Fibroblast of mammary gland (primary cell): ENCODE measurements around the gene PTPRN2.
"Not testable (repeated sequence)": the region's sequence is repeated elsewhere in the genome, so short reads cannot be mapped to it uniquely, and the experiment has no call there.

Experiments
- DNase-seq: peaks from one replicate; pipeline ENCODE4 v3.0.0-alpha.2; 2010; ENCODE audit warnings: low read depth
- H3K4me3 ChIP-seq: 2 replicates; pipeline ENCODE4 v1.5.1; 2011; ENCODE audit warnings: low read depth, mild to moderate bottlenecking, low read length, moderate library complexity; ENCODE audit not compliant: control insufficient read depth
- TF ChIP-seq, protein P1 (sequence below): conservative IDR thresholded peaks from 2 replicates; pipeline ENCODE4 v1.5.1; 2011; ENCODE audit warnings: low read depth, low read length, inconsistent platforms; ENCODE audit not compliant: control insufficient read depth, insufficient read depth

The PTPRN2 gene

DNA sequence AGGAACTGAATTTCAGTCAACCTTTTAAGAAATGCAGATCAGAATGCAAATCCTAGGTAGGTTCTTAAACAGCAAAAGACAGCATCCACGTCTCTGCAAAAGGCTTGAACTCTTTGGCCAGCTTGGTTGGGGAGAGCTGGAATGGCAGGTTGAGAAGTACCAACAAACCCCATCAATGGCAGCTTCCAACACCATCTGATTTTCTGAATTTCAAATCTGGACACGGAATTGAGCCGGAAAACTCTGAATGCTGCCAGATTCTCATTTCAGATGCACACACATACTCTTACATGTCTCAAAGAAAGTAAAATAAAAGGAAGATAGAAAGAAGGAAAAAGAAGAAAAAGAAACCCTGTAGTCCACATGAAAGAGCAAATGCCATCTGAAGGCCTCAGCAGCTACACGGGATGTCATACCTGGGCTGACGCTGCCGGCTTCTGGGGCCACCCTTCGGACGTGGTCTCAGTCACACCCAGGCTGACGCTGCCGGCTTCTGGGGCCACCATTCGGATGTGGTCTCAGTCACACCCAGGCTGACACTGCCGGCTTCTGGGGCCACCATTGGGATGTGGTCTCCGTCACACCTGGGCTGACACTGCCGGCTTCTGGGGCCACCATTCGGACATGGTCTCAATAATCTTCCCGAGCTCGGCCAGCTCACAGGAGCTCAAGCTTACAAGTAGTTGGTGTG is 165.3 kb downstream of the PTPRN2 start:
- DNase-seq, result no peak
- TF ChIP-seq, protein P1, sequence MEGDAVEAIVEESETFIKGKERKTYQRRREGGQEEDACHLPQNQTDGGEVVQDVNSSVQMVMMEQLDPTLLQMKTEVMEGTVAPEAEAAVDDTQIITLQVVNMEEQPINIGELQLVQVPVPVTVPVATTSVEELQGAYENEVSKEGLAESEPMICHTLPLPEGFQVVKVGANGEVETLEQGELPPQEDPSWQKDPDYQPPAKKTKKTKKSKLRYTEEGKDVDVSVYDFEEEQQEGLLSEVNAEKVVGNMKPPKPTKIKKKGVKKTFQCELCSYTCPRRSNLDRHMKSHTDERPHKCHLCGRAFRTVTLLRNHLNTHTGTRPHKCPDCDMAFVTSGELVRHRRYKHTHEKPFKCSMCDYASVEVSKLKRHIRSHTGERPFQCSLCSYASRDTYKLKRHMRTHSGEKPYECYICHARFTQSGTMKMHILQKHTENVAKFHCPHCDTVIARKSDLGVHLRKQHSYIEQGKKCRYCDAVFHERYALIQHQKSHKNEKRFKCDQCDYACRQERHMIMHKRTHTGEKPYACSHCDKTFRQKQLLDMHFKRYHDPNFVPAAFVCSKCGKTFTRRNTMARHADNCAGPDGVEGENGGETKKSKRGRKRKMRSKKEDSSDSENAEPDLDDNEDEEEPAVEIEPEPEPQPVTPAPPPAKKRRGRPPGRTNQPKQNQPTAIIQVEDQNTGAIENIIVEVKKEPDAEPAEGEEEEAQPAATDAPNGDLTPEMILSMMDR, result no peak
- H3K4me3 ChIP-seq, result no peak overlapping the region

DNA sequence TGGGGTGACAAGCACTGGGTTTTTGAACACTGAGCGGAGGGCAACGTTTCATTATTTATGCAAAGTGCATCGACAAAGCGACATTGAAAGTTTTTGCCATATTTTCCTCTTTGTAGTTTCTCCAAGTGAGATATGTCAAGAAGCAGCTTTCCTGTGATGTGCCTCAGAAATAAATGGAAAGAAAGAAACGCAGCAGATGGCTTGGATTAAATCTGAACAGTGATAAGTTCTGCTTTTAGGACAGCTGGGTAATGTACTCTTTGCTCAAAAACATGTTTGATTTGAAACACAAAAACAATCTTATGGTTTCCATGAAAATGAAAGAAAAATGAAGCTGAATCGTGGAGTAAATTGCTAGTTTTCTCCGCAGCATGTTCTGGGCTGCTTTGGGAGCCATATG is 166.3 kb downstream of the PTPRN2 start:
- H3K4me3 ChIP-seq, result no peak overlapping the region
- TF ChIP-seq, protein P1, result no peak
- no peak for DNase-seq

DNA sequence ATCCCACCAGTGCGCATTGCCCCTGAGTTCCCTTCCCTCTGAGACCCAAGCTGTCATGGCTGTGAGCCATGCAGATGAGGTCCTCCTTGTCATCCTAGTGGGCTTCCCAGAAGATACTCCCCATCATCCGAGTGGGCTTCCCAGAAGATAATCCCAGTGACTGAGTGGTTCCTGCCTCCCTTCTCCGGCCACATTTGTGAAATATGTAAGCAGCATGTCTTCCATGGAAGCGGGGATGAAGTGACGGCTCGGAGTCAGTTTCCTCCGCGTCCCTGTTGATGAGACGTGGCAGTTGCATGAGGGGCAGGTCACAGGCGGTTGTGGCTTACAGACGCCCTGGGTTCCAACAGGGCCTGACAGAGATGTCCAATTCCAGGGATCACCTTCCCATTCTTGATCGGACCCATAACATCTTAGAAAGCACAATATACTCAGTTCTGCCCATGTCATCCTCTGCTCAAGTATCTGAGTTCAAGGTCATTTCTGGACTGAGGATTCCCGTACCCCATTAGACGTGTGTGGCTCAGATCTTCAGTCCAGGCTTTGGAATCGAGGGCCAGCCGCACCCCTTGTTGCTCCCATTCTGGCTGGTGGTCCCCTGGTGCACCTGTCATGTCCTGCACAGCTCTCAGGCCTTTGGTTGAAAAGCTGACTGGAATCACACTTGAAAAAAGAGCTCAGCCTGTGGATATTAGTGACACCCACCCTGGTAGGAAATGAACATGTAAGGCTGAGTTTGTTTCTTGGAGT is 166.9 kb downstream of the PTPRN2 start:
- H3K4me3 ChIP-seq, result no peak overlapping the region
- TF ChIP-seq, protein P1, result no peak
- no peak for DNase-seq

DNA sequence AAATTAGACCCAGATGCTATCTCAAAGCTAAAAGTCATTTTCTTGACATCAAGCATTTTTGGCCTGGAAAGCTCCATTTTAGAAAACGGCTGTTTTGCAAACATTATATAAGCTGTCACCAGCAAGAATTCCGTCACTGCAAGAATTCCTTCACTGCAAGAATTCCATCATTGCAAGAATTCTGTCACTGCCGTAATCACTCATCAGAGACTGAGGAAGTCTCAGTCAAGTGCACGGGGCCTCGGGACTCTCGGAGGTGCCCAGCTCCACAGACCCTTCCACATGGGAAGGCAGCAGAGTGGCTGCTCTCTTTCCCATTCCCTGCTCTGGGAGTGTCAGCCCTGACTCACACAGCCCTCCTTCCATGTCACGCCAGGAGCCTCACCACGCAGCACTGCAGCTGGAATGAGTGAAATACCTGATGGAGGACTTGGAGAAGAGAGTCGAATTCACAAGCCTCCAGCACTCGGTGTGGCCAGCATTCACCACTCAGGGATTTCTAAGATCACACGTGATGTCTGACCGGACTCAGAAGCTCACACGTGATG is 168.3 kb downstream of the PTPRN2 start:
- no peak overlapping the region for H3K4me3 ChIP-seq
- no peak for DNase-seq
- TF ChIP-seq, protein P1, result no peak

DNA sequence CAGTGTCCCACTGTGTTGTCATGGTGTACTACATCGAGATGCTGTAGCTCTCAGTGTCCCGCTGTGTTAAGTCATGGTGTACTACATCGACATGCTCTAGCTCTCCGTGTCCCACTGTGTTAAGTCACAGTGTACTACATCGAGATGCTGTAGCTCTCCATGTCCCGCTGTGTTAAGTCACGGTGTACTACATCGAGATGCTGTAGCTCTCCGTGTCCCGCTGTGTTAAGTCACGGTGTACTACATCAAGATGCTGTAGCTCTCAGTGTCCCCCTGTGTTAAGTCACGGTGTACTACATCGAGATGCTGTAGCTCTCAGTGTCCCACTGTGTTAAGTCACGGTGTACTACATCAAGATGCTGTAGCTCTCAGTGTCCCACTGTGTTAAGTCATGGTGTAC is 169.2 kb downstream of the PTPRN2 start:
- DNase-seq, result not testable (repeated sequence)

DNA sequence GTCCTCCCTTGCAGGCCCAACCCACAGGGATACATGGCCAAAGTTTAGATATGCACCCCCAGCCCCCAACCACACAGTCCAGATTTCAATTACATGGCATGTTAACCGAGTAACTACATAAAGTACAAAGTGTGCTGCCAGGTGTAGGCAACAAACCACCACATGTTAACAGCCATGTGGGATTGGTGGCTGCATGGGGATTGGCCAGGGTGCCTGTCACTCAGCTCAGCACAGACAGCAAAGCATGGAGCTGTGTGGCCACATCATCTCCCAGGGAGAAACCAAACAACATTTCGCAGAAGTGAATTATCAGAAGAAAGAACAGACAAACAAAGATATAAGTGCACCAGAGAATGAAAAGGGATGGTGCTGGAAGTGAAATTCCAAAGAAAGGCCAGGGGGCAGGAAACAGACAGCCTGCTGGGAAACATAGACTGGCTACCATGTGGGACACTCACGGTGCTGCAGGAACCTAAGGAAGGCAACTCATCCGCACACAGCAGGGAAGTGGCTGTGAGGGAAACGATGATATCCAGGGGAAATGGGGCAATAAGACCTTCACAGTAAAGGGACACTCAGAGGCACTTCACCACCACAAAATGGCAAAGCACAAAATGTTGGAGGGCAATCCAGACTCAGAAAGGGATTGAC is 171.2 kb downstream of the PTPRN2 start:
- TF ChIP-seq, protein P1, result no peak

More for the DNA sequence above, 169.2 kb downstream of the PTPRN2 start:
- H3K4me3 ChIP-seq, result not testable (repeated sequence)

DNA sequence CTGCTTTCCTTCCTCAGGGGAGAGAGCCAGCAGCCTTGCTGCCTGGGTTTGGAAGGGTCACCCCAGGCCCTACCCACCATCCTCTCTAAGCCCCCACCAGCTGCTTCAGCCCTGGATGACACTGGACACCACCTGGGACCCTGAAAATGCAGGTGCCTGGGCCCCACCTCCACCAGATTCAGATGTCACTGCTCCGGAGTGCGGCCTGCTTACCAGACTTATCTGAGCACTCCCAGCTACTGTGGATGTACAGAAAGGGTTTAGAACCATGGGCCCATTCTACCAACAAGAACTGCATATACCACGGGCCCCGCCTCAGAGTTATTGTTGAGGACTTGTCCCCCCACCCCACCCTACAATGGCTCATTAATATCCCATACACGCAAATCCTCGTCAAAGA is 172.3 kb downstream of the PTPRN2 start:
- TF ChIP-seq, protein P1, result no peak
- no peak for DNase-seq
- no peak overlapping the region for H3K4me3 ChIP-seq

More for the DNA sequence above, 171.2 kb downstream of the PTPRN2 start:
- DNase-seq, result no peak
- H3K4me3 ChIP-seq, result no peak overlapping the region
